ENCODE results near the gene KCTD3.

GRCh38 chr1:215523128-215523861, 43.8 kb upstream of the KCTD3 start:
- TF ChIP-seq CTCF (IDR thresholded peaks at IDR 0.05; ENCODE audit: insufficient read depth, low read length) (no peak), SPI1 (IDR thresholded peaks at IDR 0.05; ENCODE audit: borderline replicate concordance, low read depth) (no peak), POLR2AphosphoS5 (IDR thresholded peaks at IDR 0.05; ENCODE audit: low read depth) (no peak), GABPA (IDR thresholded peaks at IDR 0.05; ENCODE audit: low read depth) (no peak)

Measured in HL-60 (cell line).